SJSA1 (cell line): ENCODE measurements around the gene RARA. TPM values are rescaled to one million over a fixed set of nuclear protein-coding genes. Genes with fewer than 3 reads are reported as not detected.

Source experiments
- DNase-seq, 2 experiments: peaks; one replicate each; pipeline ENCODE4 v3.0.0-alpha.2; 2015 to 2020; ENCODE audit warnings: low spot score in 2 of 2, low read depth in 1 of 2
- H3K27ac ChIP-seq: fragments of 250-450 bp; sonication (Bioruptor Pico); 2 replicates; pipeline ENCODE4 v1.5.1; 2020; ENCODE audit warnings: mild to moderate bottlenecking, moderate library complexity
- H3K27me3 ChIP-seq: fragments of 250-450 bp; sonication (Bioruptor Pico); replicated peaks from 2 replicates; pipeline ENCODE4 v1.5.1; 2020; ENCODE audit warnings: mild to moderate bottlenecking, moderate library complexity
- H3K36me3 ChIP-seq: fragments of 250-450 bp; sonication (Bioruptor Pico); 2 replicates; pipeline ENCODE4 v1.5.1; 2020; ENCODE audit warnings: mild to moderate bottlenecking
- H3K4me1 ChIP-seq: fragments of 250-450 bp; sonication (Bioruptor Pico); replicated peaks from 2 replicates; pipeline ENCODE4 v1.6.1; 2021; ENCODE audit warnings: mild to moderate bottlenecking
- H3K4me3 ChIP-seq: fragments of 250-450 bp; sonication (Bioruptor Pico); 2 replicates; pipeline ENCODE4 v1.5.1; 2020; ENCODE audit warnings: mild to moderate bottlenecking
- H3K9me3 ChIP-seq: fragments of 250-450 bp; sonication (Bioruptor Pico); replicated peaks from 2 replicates; pipeline ENCODE4 v1.5.1; 2020; ENCODE audit warnings: mild to moderate bottlenecking
- total RNA-seq: library from RNA; depleted of rRNA; stranded (reverse); fragments of >200 nt; shearing (Covaris generic); gene quantifications from 2 replicates; pipeline ENCODE4 v1.2.3, GENCODE V29; 2014

RARA gene
- total RNA-seq, 1 experiment from 2014 or later, result 38.5 TPM

DNA sequence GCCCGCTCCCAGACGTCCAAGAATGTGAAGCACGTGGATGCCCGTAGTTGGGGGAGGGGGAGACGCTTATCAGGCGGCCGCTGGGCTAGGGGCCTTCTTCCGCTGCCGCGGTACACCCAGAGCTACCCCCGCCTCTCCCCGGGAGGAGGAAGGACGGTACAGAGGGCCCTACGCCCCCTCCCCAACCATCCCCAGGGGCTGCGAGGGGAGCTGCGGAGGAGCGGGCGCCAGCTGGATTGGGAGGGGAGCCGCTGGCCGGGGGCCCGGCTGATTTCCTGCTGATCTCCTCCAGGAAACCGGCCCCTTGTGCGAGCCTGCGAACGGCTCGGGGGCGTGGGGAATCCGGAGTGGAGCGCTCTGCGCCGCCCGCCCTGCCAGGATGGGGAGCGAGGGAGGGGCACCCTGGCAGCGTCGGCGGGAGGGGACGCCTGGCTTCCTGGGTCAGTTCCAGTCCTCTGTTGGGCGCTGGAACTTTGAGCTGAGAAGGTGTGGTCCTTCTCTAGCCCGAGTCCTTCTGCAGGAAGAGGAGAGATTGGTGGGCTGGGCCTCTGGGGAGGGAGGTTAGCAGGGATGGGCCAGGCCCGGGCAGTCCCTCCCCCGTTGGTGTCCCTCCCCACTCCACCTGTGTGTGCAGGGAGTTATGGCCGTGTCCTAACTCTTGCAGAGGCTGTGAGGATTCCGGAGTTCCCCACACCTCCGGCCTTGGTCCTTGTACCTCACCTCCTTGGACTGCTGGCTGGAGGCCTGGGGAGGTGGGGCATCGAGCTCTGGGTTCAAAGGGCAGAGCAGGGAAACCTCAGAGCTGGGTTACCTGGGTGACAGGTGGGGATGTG, 36.4 kb downstream of the RARA start:
- H3K4me3 ChIP-seq, result no peak overlapping the region
- H3K36me3 ChIP-seq, result peaks cover 81% of the 10 kb centered on the region
- no peaks in the 10 kb centered on the region for H3K9me3 ChIP-seq
- peaks cover 65% of the 10 kb centered on the region for H3K4me1 ChIP-seq
- H3K27ac ChIP-seq, result peak overlapping the region; percentile 24; the same call in 1 of the 2 replicates
- peak in 1 of 2 experiments; percentile 46 for DNase-seq
- no peaks in the 10 kb centered on the region for H3K27me3 ChIP-seq

DNA sequence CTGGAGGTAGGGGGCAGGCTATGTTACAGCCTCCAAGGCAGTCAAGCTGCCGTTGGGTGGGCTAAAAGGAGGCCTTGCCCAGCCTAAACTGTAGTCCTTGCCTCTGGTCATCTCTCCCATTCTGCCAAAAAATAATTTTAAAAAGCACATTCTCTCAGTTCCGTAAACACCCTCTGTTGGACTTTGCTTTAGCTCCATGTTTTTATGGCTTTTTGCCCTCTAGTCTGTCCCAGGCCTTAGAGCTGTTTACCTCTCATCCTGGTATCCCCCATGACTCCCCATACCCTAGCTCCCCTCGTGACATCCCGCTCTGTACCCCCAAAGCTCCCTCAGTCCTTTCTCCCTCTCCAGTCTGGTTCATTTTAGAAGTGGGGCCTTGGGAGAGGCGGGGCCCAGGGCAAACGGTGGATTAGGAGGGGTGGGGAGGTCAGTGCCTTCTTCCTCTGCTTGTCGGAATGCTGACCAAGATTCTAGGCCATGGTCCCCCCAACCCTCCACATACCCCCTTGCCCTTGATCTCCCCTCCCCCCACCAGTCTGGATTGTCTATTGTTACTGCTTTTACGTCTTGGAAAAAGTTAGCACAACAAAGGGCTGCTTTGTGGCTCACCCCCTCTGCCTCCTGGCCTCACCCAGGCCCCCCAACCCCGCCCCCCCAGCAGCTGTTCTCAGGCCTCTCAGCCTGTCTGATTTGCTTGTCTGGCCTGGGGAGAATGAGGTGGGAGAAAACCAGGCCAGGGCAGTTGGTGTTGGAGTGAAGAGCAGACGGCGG, 37.2 kb downstream of the RARA start:
- no peaks in the 10 kb centered on the region for H3K9me3 ChIP-seq
- H3K27me3 ChIP-seq, result no peaks in the 10 kb centered on the region
- no peak overlapping the region for H3K27ac ChIP-seq
- H3K36me3 ChIP-seq, result peaks cover 79% of the 10 kb centered on the region
- peaks cover 58% of the 10 kb centered on the region for H3K4me1 ChIP-seq
- DNase-seq, result no peak
- no peak overlapping the region for H3K4me3 ChIP-seq

GRCh38 chr17:40346765-40347158, 37.8 kb downstream of the RARA start:
- peaks cover 52% of the 10 kb centered on the region for H3K4me1 ChIP-seq
- DNase-seq, result no peak
- H3K27me3 ChIP-seq, result no peaks in the 10 kb centered on the region
- H3K4me3 ChIP-seq, result no peak overlapping the region
- peaks cover 81% of the 10 kb centered on the region for H3K36me3 ChIP-seq
- H3K27ac ChIP-seq, result no peak overlapping the region
- H3K9me3 ChIP-seq, result no peaks in the 10 kb centered on the region

GRCh38 chr17:40347319-40348135, 38.5 kb downstream of the RARA start:
- Histone ChIP-seq H3K27ac (no peak overlapping the region), H3K27me3 (no peaks in the 10 kb centered on the region), H3K4me1 (peaks cover 46% of the 10 kb centered on the region), H3K4me3 (no peak overlapping the region), H3K36me3 (peaks cover 85% of the 10 kb centered on the region), H3K9me3 (no peaks in the 10 kb centered on the region)
- DNase-seq, result no peak

DNA sequence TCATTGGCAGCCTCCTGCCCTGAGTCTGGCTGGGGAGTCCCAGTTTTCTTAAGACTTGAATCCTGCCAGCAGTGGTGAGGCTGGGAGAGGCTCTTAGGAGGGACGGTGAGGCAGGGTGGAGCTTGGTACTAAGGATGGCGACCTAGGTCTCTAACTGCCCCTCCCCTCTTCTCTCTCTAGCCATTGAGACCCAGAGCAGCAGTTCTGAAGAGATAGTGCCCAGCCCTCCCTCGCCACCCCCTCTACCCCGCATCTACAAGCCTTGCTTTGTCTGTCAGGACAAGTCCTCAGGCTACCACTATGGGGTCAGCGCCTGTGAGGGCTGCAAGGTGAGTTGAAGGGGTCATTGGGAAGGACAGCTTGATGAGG, 39.1 kb downstream of the RARA start:
- H3K27ac ChIP-seq, result no peak overlapping the region
- no peak overlapping the region for H3K4me3 ChIP-seq
- no peak for DNase-seq
- peaks cover 40% of the 10 kb centered on the region for H3K4me1 ChIP-seq
- H3K36me3 ChIP-seq, result peaks cover 85% of the 10 kb centered on the region
- H3K27me3 ChIP-seq, result no peaks in the 10 kb centered on the region
- no peaks in the 10 kb centered on the region for H3K9me3 ChIP-seq

DNA sequence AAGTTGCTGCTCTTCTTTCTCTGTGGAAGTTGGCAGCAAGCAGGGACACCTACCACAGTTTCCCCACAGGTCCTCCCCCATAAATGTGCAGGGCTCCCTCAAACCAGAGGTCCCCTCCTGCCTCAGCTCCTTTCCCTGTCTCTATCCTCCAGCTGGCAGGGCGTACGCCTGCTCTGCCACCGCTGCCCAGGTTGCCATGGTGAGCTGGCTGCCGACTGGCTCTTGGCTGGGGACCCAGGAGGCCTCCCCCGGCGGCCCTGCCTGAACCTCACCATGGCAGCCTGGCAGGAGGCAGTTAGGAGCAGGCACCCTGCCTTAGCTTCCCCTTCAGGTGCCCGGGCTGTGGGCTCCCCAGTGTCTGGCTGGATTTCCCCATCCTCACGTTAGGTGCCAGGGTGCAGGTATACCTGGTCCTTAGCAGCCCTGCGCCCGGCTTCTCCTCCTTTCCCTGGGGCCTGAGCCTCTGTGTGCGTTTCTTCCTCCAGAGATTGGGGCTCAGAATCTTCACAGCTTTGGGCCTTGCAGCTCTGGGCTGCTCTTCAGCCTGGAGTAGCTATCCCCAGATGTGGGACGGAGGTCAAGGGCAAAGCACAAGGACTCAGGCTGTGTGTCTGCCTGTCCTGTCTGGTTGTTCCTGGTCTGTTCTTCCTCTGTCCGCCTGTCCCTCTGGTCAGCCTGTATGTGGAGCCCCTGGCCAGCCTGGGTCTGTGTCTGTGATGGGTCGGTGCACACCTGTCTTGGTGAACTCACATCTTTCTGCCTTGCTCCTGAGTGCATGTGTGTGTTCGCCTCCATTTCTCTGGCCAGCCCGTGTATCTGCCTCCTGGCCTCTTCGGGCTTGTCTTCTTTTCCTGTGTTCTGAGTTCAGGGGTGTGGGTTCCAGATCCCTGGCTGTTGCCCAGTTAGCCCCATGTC, 39.8 kb downstream of the RARA start:
- H3K36me3 ChIP-seq, result peaks cover 86% of the 10 kb centered on the region
- H3K4me1 ChIP-seq, result peaks cover 33% of the 10 kb centered on the region
- H3K27ac ChIP-seq, result no peak overlapping the region
- no peaks in the 10 kb centered on the region for H3K27me3 ChIP-seq
- no peaks in the 10 kb centered on the region for H3K9me3 ChIP-seq
- H3K4me3 ChIP-seq, result no peak overlapping the region
- no peak for DNase-seq

GRCh38 chr17:40349477-40349894, 40.5 kb downstream of the RARA start:
- Histone ChIP-seq H3K36me3 (peaks cover 86% of the 10 kb centered on the region), H3K4me3 (no peak overlapping the region), H3K9me3 (no peaks in the 10 kb centered on the region), H3K27me3 (no peaks in the 10 kb centered on the region), H3K27ac (no peak overlapping the region), H3K4me1 (peaks cover 27% of the 10 kb centered on the region)
- DNase-seq, result no peak

DNA sequence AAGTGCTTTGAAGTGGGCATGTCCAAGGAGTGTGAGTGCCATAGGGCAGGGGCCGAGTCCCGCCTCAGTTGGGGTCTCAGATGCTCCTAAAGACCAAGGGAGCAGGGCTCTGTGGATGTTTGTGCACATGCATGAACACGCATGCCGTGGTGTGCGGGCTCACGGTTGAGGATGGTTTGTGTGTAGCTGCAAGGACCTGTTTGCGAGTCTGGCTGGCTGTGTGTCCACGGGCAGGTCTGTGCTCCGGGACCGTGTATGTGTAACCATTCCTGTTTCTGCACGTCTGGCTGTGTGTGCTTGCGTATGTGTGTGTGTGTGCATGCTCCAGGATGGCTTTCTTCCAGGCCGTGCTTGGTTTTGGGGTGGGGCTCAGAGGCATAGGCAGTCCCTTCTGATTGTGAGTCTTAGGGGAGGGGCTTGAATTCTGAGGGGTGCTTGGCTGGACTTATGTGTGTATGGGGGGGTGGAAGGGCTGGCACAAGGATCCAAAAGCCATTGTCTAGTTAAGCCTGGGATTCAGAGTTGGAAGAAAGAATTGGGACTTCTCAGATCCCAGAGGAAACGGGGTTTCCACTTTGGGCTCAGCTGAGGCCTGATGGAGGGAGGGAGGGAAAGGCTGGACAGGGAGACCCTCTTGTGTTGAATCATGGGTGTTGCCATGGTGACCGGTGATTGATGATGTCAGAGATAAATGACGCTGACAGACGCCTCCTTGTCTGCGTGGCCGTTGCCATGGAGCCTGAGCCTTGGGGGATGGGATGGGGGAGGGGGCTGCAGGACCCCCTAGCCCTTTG, 41.1 kb downstream of the RARA start:
- Histone ChIP-seq H3K4me3 (no peak overlapping the region), H3K4me1 (peaks cover 24% of the 10 kb centered on the region), H3K9me3 (no peaks in the 10 kb centered on the region), H3K36me3 (peaks cover 86% of the 10 kb centered on the region), H3K27ac (no peak overlapping the region), H3K27me3 (no peaks in the 10 kb centered on the region)
- DNase-seq, result no peak

DNA sequence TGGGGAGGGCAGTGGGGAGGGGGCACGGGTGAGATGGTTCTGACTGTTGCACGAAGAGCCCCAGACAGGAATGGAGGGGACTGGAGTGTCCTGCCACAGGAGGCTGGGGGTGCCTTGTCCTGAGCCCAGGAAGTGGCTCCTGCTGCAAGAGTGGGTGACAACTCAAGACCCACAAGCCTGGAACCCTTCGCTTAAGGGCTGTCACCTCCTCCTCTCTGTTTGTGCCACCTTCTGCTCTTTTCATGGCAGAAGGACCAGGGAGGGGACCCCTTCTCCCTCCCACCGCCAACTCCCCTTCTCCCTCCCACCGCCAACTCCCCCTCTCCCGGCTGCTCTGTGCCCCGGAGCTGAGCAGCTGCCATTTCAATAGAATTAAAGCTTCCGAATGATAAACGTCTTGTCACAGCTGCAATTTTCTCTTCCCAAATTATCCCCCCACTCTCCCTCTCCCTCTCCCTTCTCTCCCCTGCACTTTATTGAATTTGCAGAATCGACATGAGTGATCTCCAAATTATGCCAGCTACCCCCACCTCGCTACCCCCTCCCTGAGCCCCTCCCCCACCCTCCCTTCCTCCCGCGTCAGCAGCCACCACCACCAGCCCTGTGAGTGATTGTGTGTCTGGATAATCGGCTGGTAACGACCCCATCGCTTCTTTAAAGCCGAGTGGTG, 41.8 kb downstream of the RARA start:
- Histone ChIP-seq H3K4me3 (no peak overlapping the region), H3K9me3 (no peaks in the 10 kb centered on the region), H3K27ac (no peak overlapping the region), H3K4me1 (peaks cover 20% of the 10 kb centered on the region), H3K27me3 (no peaks in the 10 kb centered on the region), H3K36me3 (peaks cover 86% of the 10 kb centered on the region)
- no peak for DNase-seq

DNA sequence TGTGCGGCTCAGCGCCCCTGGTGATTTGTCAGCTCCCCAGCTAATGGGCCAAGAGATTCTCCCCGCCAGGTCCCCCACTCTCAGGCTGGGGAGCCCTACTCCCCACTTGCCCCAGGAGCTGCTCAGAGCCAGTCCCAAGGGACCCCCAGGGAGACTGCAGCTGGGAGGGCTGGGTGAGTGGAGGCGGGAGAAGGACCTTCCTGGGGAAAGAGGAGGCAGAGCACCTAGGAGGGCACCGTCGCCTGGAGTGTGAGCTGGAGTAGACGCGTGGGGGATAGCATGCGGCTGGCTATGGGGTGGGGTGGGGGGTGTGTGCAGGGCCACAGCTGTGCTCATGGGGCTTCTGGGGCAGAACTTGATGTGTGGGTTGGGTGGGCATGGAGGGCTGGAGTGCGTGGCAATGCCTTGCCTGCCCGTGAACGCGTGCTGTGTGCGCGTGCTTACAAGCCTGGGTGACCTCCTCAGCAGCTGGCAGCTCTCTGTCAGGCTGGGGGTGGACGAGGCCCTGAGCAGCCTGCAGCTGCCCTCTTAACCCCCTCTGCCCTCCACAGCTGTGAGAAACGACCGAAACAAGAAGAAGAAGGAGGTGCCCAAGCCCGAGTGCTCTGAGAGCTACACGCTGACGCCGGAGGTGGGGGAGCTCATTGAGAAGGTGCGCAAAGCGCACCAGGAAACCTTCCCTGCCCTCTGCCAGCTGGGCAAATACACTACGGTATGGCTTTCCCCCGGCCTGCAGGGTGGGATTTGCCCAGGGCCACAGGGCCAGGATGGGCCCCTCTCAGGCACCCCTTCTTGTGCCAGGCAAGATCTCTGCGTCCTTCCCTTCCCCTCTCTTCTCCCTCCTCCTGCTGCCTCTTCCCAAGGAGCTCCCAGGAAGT, 42.6 kb downstream of the RARA start:
- no peak for DNase-seq
- H3K4me1 ChIP-seq, result peaks cover 14% of the 10 kb centered on the region
- H3K27me3 ChIP-seq, result no peaks in the 10 kb centered on the region
- H3K27ac ChIP-seq, result no peak overlapping the region
- H3K4me3 ChIP-seq, result no peak overlapping the region
- peaks cover 90% of the 10 kb centered on the region for H3K36me3 ChIP-seq
- no peaks in the 10 kb centered on the region for H3K9me3 ChIP-seq

DNA sequence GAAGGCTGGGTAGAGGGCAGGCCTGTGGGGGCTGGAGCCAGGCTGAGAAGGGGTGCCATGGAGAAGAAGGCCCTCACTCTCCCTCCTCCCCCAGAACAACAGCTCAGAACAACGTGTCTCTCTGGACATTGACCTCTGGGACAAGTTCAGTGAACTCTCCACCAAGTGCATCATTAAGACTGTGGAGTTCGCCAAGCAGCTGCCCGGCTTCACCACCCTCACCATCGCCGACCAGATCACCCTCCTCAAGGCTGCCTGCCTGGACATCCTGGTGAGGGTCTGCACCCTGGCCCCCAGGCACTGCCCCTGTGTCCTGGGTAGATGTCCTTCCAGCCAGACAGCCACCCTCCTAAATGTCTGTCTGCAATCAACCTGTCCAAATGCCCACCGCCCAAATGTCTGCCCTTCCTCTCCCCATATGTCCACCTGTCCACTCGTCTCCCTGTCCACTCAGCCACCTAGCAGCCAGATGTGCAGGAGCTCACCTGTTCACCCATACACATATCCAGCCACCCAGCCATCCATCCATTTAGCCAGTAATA, 43.3 kb downstream of the RARA start:
- H3K27ac ChIP-seq, result no peak overlapping the region
- H3K9me3 ChIP-seq, result no peaks in the 10 kb centered on the region
- H3K27me3 ChIP-seq, result no peaks in the 10 kb centered on the region
- no peak for DNase-seq
- peaks cover 7% of the 10 kb centered on the region; the same call in 1 of the 2 replicates for H3K4me1 ChIP-seq
- peaks cover 88% of the 10 kb centered on the region for H3K36me3 ChIP-seq
- H3K4me3 ChIP-seq, result no peak overlapping the region
